ENCODE data around the gene LRRC46.

DNA sequence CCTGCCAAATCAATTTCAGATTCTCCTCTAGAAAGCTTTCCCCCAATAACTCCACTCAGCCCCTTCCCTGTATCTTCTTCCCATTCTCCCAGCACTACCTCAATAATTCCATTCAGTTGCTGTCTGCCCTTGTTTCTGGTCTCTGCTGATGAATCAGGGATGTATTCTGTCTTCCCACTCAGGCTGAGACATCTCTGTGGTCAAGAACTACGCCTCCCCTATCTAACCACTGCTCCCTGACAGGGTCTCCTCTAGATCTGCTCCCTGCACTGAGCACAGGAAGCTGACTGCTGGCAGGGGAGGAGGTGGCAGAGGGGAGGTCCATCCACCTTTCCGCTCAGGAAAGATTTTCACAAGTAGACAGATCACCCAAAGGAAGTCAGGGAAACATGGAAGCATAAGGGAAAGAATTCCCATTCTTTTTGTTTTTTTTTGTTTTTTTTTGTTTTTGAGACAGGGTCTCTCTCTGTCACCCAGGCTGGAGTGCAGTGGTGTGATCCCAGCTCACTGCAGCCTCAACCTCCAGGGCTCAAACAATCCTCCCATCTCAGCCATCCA, 47.6 kb downstream of the LRRC46 start:
- no peak for TF ChIP-seq POLR2A (IDR thresholded peaks at IDR 0.05)
- TF ChIP-seq, protein P1, sequence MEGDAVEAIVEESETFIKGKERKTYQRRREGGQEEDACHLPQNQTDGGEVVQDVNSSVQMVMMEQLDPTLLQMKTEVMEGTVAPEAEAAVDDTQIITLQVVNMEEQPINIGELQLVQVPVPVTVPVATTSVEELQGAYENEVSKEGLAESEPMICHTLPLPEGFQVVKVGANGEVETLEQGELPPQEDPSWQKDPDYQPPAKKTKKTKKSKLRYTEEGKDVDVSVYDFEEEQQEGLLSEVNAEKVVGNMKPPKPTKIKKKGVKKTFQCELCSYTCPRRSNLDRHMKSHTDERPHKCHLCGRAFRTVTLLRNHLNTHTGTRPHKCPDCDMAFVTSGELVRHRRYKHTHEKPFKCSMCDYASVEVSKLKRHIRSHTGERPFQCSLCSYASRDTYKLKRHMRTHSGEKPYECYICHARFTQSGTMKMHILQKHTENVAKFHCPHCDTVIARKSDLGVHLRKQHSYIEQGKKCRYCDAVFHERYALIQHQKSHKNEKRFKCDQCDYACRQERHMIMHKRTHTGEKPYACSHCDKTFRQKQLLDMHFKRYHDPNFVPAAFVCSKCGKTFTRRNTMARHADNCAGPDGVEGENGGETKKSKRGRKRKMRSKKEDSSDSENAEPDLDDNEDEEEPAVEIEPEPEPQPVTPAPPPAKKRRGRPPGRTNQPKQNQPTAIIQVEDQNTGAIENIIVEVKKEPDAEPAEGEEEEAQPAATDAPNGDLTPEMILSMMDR (IDR thresholded peaks at IDR 0.05) = no peak

Measured in thyroid gland (tissue), 4 donors.